Measurements from ENCODE around the gene PHYKPL.
A peak's percentile ranks its signal among the peaks of the same experiment; 100 is the strongest.

PHYKPL gene

GRCh38 chr5:178232124-178232919, at the start of gene PHYKPL:
PHYKPL (minus strand) TSS chr5:178232802; CDS start chr5:178232550, 252 bp downstream.
- Histone ChIP-seq H3K27me3 (ENCODE audit: insufficient read depth, low read length) (peaks cover 5% of the 10 kb centered on the region; the same call in 1 of the 2 replicates), H3K9ac (ENCODE audit: low read depth, low read length) (peak within 1 kb of the TSS; percentile 78), H3K9me3 (ENCODE audit: insufficient read depth, low read depth, low read length) (no peaks in the 10 kb centered on the region), H3K36me3 (ENCODE audit: insufficient read depth, low read depth, low read length) (peaks cover 41% of the 10 kb centered on the region), H3K4me3 (ENCODE audit: low read length) (peak within 1 kb of the TSS; percentile 78), H3K4me1 (ENCODE audit: insufficient read depth, low read length) (peaks cover 8% of the 10 kb centered on the region; the same call in 1 of the 2 replicates), H3K27ac (ENCODE audit: low read length) (peak within 1 kb of the TSS; percentile 1)

DNA sequence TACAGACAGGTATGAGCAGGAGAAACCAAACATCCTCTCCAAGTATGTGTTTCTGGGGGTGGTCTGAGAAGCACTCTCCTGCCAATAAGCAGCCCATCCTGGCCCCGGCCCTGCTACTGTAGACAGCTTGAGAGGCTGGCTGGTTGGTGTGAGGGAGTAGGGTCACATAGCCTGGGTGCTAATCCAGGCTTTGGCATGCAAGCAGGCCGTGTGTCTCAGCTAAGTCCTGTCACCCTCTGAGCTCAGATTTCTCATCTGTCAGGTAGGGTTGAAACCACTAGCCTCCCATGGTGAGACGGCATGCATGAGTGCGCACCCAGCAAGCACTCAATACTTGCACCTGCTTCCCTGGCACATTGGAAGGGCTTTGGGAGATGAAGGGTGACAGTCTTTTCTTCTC, 49.8 kb upstream of the PHYKPL start:
- H3K27ac ChIP-seq (ENCODE audit: low read length): no peak overlapping the region
- no peaks in the 10 kb centered on the region for H3K36me3 ChIP-seq (ENCODE audit: insufficient read depth, low read depth, low read length)
- H3K9me3 ChIP-seq (ENCODE audit: insufficient read depth, low read depth, low read length): 0 out of 2 replicates have a peak, but pooled peaks cover 4% of the 10 kb centered on the region
- no peak overlapping the region for H3K9ac ChIP-seq (ENCODE audit: low read depth, low read length)
- H3K27me3 ChIP-seq (ENCODE audit: insufficient read depth, low read length): peaks cover 21% of the 10 kb centered on the region
- H3K4me3 ChIP-seq (ENCODE audit: low read length): no peak overlapping the region
- 0 out of 2 replicates have a peak, but pooled peaks cover 2% of the 10 kb centered on the region for H3K4me1 ChIP-seq (ENCODE audit: insufficient read depth, low read length)

DNA sequence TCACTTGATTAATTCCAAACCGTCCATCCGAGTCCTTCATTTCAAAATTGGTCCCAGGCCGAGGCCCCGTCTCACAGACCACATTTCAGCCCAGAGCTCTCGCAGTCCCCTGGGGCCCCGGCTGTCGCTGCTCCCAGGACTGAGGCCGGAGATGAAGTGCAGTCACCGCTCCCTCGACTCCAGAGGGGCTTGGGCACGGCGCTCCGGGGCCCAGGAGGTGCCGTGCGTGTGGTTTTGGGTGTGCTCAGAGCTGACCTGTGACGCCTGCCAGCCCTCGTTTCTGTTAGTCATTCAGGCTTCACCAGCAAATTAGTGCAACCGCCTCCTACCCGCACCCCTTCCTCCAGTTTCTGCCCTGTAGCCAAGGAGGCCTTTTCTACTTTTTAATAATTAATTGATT, 48.7 kb upstream of the PHYKPL start:
- Histone ChIP-seq H3K4me1 (ENCODE audit: insufficient read depth, low read length) (0 out of 2 replicates have a peak, but pooled peaks cover 2% of the 10 kb centered on the region), H3K4me3 (ENCODE audit: low read length) (no peak overlapping the region), H3K9me3 (ENCODE audit: insufficient read depth, low read depth, low read length) (0 out of 2 replicates have a peak, but pooled peaks cover 4% of the 10 kb centered on the region), H3K27ac (ENCODE audit: low read length) (no peak overlapping the region), H3K9ac (ENCODE audit: low read depth, low read length) (no peak overlapping the region), H3K36me3 (ENCODE audit: insufficient read depth, low read depth, low read length) (no peaks in the 10 kb centered on the region), H3K27me3 (ENCODE audit: insufficient read depth, low read length) (peaks cover 21% of the 10 kb centered on the region)

GRCh38 chr5:178280631-178281030, 48.0 kb upstream of the PHYKPL start:
- 0 out of 2 replicates have a peak, but pooled peaks cover 2% of the 10 kb centered on the region for H3K4me1 ChIP-seq (ENCODE audit: insufficient read depth, low read length)
- H3K27ac ChIP-seq (ENCODE audit: low read length): no peak overlapping the region
- H3K27me3 ChIP-seq (ENCODE audit: insufficient read depth, low read length): peaks cover 21% of the 10 kb centered on the region
- H3K4me3 ChIP-seq (ENCODE audit: low read length): no peak overlapping the region
- 0 out of 2 replicates have a peak, but pooled peaks cover 4% of the 10 kb centered on the region for H3K9me3 ChIP-seq (ENCODE audit: insufficient read depth, low read depth, low read length)
- H3K9ac ChIP-seq (ENCODE audit: low read depth, low read length): no peak overlapping the region
- no peaks in the 10 kb centered on the region for H3K36me3 ChIP-seq (ENCODE audit: insufficient read depth, low read depth, low read length)

GRCh38 chr5:178279723-178280438, 47.3 kb upstream of the PHYKPL start:
- 0 out of 2 replicates have a peak, but pooled peaks cover 4% of the 10 kb centered on the region for H3K9me3 ChIP-seq (ENCODE audit: insufficient read depth, low read depth, low read length)
- H3K27ac ChIP-seq (ENCODE audit: low read length): no peak overlapping the region
- H3K9ac ChIP-seq (ENCODE audit: low read depth, low read length): peak overlapping the region; percentile 35; the same call in 1 of the 2 replicates
- H3K27me3 ChIP-seq (ENCODE audit: insufficient read depth, low read length): peaks cover 21% of the 10 kb centered on the region
- H3K36me3 ChIP-seq (ENCODE audit: insufficient read depth, low read depth, low read length): no peaks in the 10 kb centered on the region
- H3K4me1 ChIP-seq (ENCODE audit: insufficient read depth, low read length): 0 out of 2 replicates have a peak, but pooled peaks cover 2% of the 10 kb centered on the region
- peak overlapping the region; percentile 57; the same call in 1 of the 2 replicates for H3K4me3 ChIP-seq (ENCODE audit: low read length)

DNA sequence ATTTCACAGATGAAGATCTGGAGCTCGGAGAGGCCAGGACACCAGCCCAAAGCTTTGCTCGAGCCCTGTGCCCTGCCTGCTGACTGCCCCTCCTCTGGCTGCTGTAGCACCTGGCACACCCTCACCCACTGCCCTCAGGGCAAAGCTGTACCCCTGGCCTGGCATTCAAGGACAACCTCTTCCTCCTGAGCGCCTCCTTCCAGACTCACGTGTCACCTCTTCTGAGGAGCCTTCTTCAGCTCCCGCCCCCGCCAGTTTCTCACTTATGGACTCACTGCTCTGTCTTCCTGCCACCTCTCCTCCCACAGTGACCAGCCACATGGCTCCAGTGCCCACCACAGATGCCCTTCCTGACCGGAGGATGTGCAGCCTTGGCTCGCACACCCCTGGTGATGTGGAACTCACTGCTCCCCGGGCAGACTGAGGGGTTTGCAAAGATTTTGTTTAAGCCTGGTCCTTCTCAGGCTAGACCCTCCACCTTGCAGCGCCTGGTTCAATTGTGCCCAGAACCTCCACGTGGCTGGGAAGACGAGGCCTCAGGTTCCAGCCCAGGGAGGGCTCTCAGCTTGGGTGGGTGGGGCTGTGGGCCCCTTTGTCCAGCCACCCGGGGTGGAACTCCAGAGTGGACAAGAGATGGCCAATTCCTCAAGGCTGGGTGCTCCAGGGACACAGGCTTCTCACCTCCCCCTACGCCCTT, 46.6 kb upstream of the PHYKPL start:
- Histone ChIP-seq H3K9ac (ENCODE audit: low read depth, low read length) (no peak overlapping the region), H3K4me3 (ENCODE audit: low read length) (no peak overlapping the region), H3K36me3 (ENCODE audit: insufficient read depth, low read depth, low read length) (no peaks in the 10 kb centered on the region), H3K4me1 (ENCODE audit: insufficient read depth, low read length) (0 out of 2 replicates have a peak, but pooled peaks cover 2% of the 10 kb centered on the region), H3K27ac (ENCODE audit: low read length) (no peak overlapping the region), H3K9me3 (ENCODE audit: insufficient read depth, low read depth, low read length) (0 out of 2 replicates have a peak, but pooled peaks cover 4% of the 10 kb centered on the region), H3K27me3 (ENCODE audit: insufficient read depth, low read length) (peaks cover 21% of the 10 kb centered on the region)

- Histone ChIP-seq H3K9me3 (ENCODE audit: insufficient read depth, low read depth, low read length) (no peaks in the 10 kb centered on the region), H3K27ac (ENCODE audit: low read length) (no peak overlapping the region), H3K36me3 (ENCODE audit: insufficient read depth, low read depth, low read length) (no peaks in the 10 kb centered on the region), H3K4me1 (ENCODE audit: insufficient read depth, low read length) (0 out of 2 replicates have a peak, but pooled peaks cover 2% of the 10 kb centered on the region), H3K9ac (ENCODE audit: low read depth, low read length) (no peak overlapping the region), H3K4me3 (ENCODE audit: low read length) (no peak overlapping the region), H3K27me3 (ENCODE audit: insufficient read depth, low read length) (peaks cover 21% of the 10 kb centered on the region)
Observed at GRCh38 chr5:178278358-178279023, 45.9 kb upstream of the PHYKPL start.

DNA sequence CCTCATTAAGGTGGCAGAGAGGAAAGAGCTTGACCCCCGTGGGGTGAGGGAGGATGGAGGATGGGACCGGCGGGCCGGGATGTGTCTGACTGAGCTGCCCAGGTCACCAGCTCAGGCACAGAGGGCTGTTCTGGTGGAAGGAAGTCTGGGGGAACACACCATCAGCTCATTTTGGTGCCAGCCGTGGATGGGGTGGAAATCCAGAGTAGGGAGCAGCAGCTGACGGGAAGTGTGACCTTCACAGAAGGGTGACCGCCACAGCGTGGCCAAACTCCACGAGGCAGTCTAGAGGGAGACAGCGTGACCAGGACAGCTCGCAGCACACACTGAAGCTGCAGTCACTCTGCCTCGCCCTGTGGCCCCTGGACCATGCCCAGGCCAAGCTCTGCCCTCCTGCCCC, 45.3 kb upstream of the PHYKPL start:
- no peak overlapping the region for H3K4me3 ChIP-seq (ENCODE audit: low read length)
- no peaks in the 10 kb centered on the region for H3K36me3 ChIP-seq (ENCODE audit: insufficient read depth, low read depth, low read length)
- no peak overlapping the region for H3K27ac ChIP-seq (ENCODE audit: low read length)
- H3K9me3 ChIP-seq (ENCODE audit: insufficient read depth, low read depth, low read length): no peaks in the 10 kb centered on the region
- no peak overlapping the region for H3K9ac ChIP-seq (ENCODE audit: low read depth, low read length)
- 0 out of 2 replicates have a peak, but pooled peaks cover 2% of the 10 kb centered on the region for H3K4me1 ChIP-seq (ENCODE audit: insufficient read depth, low read length)
- H3K27me3 ChIP-seq (ENCODE audit: insufficient read depth, low read length): peaks cover 21% of the 10 kb centered on the region

GRCh38 chr5:178277346-178277745, 44.7 kb upstream of the PHYKPL start:
- H3K9ac ChIP-seq (ENCODE audit: low read depth, low read length): no peak overlapping the region
- peaks cover 21% of the 10 kb centered on the region for H3K27me3 ChIP-seq (ENCODE audit: insufficient read depth, low read length)
- H3K4me3 ChIP-seq (ENCODE audit: low read length): no peak overlapping the region
- H3K4me1 ChIP-seq (ENCODE audit: insufficient read depth, low read length): 0 out of 2 replicates have a peak, but pooled peaks cover 2% of the 10 kb centered on the region
- H3K9me3 ChIP-seq (ENCODE audit: insufficient read depth, low read depth, low read length): no peaks in the 10 kb centered on the region
- H3K36me3 ChIP-seq (ENCODE audit: insufficient read depth, low read depth, low read length): no peaks in the 10 kb centered on the region
- no peak overlapping the region for H3K27ac ChIP-seq (ENCODE audit: low read length)

DNA sequence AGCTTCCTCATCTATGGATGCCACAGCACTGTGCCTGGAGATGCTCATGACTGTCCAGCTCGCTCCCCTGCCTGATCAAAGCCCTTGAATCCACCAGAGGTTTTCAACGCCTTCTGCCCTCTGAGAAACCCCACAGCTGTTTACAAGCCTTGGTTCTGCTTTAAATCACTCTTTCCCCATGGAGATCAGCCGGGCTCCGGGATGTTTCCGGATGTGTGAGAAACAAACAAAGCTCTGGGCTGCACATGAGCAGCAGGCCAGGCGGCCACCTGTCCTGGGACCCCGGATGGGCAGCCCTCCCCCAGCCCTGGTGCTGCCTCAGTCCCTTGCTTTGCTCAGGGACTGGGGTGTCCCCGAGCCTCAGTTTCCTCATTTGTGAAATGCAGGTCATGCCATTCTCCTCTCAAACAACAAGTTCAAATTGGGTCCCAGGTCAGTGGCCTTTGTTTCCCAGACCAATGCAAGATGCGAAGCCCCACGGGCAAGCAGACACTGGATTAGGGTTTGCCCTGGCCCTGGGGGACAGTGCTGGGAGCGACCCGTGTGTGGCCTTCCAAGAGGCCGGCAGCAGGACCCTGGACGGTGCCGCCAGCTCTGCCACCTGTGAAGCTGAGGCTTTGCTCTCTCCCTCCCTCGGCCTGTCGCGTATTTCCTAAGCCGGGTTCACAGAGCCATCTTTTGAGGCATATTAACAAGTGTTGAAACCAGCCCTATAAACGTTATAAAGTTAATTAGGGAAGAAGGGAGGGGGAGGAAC, 42.4 kb upstream of the PHYKPL start:
- peaks cover 13% of the 10 kb centered on the region for H3K27me3 ChIP-seq (ENCODE audit: insufficient read depth, low read length)

More for the DNA sequence above, 42.4 kb upstream of the PHYKPL start:
- 0 out of 2 replicates have a peak, but pooled peaks cover 2% of the 10 kb centered on the region for H3K4me1 ChIP-seq (ENCODE audit: insufficient read depth, low read length)
- no peaks in the 10 kb centered on the region for H3K36me3 ChIP-seq (ENCODE audit: insufficient read depth, low read depth, low read length)
- no peaks in the 10 kb centered on the region for H3K9me3 ChIP-seq (ENCODE audit: insufficient read depth, low read depth, low read length)
- no peak overlapping the region for H3K4me3 ChIP-seq (ENCODE audit: low read length)
- H3K9ac ChIP-seq (ENCODE audit: low read depth, low read length): no peak overlapping the region
- H3K27ac ChIP-seq (ENCODE audit: low read length): no peak overlapping the region
